NCI-H1417 treated with DMSO at 0.1 percent for 48 hours (cell line): ENCODE results near the gene AGT.
"Not testable (repeated sequence)": the region's sequence is repeated elsewhere in the genome, so short reads cannot be mapped to it uniquely, and the experiment has no call there.

Experiments
- DNase-seq: peaks from one replicate; lab custom pipeline; 2025; lab: John Stamatoyannopoulos, UW

The AGT gene

DNA sequence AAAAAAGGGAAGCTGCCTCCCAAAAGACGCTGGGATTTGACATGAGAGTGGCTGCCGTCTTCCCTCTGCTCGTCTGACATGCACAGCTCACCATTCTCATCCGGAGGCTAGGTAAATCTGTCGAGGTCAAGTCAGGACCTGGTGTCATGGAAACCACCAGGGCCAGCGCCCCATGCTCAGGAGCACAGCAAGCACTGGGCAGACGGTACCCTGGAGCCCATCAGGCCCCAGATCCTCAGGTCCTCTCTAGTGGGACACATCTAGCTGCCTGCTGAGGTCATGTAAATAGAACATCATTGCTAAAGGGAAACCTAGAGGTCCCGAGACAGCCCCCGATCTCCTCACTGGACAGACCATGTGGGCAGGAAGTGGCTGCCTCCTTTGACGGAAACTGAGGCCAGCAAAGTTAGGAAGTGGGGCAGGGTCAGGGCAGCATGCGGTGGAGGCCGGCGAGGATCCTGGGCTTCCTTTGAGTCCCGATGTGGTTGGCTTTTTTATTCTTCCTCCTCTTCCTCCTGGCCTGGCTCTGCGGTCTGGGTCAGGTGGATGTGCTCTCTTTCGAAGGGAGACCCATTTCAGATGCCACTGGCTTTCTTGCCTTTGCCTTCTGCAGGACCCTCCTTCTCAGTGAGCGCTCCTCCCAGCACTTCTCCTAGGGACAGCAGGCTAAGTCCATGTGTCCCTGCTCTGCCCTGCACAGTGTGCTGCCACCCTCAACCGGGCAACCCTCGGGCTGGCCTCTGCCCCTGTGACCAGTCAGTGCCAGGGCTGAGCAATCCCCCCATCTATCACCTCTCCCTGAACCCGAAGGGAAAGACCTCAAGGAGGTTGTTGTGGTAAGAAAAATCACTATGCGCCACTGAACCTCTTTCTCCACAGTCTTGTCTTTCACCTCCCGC, 5.9 kb downstream of the AGT start:
- no peak for DNase-seq

DNA sequence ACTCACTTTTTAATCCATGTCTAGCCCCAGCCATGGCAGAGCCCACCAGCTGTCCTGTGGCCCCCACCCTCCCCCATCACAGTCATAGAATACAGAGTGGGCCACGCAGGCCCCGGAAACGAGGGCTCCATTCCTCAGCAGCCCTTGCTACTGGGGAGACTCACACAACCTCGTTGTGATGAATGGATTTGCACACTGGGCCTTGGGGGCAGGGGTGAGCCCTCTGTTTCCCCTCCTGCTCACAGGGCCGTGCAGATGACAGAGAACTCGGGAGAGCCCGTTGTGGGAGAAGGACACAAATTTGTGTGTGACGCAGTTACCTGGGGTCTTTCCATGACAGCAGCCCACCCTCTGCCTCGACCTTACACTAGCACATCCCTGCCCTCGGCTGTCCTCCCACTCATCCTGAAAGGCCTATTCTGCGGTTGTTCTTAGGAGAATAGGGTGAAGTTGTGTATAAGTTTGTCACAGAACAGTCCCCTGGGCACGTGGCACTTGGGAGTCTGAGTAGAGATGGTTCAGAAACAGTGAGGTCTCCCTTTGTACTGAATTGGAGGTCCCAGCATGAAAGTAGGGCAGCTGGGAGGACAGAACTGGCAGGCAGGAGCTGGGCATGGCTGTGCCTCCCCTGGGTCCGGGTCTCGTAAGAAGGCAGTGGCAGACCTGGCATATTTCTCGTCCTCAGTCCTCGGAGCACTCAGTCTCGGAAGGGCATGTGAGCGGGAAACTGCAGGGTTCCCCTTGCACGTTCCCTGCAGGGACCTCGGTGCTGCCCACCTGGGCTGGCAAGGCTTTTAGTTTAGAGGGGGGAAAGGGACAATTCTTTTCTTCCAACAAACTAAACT, 6.8 kb downstream of the AGT start:
- DNase-seq: no peak

DNA sequence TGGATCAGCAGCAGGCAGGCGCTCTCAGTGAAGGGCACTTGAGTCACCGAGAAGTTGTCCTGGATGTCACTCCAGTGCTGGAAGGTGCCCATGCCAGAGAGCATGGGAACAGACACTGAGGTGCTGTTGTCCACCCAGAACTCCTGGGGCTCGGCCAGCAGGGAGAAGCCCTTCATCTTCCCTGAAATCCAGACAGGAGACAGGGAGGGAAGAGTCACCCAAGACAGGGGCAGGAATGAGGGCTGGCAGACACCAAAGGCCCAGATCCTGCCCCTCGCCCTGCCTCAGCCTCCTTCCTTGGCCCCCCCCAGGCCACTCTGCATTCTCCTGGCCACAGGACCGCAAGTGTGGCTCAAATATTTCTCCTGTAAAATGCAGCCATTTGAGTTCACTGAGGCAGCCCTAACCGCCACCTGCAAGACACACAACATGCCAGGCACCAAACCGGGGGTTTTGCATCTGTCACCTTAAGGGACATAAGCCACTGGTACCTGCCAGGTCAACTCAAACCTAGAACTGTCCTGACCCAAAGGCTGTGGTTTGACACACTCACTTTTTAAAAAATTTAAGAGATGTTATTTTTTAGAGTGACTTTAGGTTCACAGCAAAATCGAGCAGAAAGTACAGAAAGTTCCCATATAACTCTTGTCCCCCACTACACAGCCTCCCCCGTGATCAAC, 7.8 kb downstream of the AGT start:
- DNase-seq: no peak

DNA sequence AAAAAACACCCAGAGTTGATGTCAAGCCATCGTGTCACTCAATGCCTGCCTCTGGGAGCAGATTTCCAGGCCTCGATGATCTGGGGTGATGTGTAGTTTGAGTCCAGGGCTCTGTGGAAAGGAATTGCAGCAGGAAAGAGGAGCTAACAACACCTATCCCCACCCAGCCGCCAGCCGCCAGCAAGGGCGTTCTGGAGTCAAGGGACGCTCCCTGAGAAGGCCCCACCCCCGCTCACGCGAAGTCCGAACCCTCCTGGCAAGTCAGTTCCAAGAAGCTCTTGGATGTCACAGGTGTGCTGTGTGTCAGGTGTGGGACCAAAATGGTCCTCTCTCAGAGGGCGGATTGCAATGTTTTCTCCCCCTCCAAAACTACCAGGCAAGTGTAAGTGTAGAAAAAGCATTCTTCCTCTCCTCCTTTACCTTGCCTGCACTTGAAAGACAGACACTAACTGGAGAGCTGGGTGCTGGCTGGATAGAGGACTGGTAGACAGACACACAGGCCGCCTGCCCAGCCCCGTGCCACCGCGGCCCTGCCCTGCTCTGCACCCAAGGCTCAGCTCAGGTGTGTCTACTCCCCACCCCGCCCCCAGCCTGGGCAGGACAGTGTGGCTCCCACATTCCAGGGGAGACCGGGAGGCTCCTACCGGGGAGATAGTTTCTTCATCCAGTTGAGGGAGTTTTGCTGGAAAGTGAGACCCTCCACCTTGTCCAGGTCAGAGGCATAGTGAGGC, 8.5 kb downstream of the AGT start:
- DNase-seq: no peak

DNA sequence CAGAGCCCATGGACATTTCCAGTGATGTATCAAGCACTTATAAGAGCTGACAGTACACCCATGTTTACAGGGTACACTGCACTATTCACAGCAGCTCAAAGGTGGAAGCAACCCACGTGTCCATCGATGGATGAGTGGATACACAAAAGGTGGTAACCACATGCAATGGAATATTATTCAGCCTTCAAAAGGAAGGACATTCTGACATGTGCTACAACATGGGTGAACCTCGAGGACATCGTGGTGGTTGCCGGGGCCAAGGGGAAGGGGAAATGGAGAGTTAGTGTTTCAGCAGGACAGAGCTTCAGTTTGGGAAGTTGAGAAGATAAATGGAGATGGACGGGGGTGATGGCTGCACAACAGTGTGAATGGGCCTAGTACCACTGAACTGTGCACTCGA, 9.1 kb downstream of the AGT start:
- no peak for DNase-seq

DNA sequence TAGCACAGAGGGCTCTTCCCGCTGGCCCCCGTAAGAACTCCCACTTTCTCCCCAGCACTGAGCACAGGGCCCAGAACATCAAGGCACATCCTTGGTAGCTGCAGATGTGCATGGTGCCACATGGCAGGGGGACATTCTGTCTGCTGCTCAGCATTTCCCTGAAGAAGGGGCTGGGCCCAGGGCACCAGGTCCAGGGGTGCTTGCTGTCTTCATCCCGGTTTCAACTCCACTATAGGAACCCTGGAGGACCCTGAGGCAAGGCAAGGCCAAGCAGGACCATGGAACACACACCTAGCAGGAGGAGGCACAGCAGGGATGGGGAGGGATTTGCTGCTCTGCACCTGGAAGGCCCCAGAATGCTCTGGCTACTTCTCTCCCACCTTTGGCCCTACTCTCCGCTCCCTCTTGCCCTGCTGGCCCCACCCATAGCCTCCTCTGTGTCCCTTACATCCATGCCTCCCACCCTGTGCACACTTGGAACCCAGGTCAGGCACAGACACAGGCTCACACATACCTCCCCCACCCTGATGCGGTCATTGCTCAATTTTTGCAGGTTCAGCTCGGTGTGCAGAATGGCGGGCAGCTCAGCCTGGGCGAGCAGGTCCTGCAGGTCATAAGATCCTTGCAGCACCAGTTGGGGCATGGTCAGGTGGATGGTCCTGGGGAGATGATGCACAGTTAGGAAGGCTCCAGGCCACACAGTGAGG, 10.1 kb downstream of the AGT start:
- no peak for DNase-seq

DNA sequence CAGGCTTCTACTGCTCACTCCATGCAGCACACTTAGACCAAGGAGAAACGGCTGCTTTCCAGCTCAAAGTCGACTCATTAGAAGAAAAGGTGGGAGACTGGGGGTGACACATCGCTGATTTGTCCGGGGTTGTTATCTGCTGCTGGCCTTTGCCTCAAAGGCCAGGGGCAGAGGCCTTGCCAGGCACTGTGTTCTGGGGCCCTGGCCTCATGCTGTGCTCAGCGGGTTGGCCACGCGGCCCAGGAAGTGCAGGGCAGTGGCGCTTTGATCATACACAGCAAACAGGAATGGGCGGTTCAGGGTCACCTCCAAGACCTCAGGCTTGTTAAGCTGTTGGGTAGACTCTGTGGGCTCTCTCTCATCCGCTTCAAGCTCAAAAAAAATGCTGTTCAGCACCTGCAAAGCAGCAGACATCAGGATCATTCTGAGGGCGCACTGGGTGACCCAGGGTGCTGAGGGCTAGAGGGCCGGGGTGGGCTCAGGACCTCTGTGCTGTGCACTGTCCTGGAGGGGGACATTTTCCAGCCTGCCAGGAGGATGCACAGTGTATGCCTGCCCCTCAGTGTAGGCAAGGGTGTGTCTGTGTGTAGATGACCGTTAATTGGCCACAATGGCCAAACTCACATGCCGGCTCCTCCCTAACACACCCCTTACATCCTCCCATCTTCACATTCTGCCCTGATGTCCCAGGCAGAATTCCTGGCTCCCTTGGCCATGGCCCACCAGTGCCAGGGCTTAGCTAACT, 10.8 kb downstream of the AGT start:
- no peak for DNase-seq

DNA sequence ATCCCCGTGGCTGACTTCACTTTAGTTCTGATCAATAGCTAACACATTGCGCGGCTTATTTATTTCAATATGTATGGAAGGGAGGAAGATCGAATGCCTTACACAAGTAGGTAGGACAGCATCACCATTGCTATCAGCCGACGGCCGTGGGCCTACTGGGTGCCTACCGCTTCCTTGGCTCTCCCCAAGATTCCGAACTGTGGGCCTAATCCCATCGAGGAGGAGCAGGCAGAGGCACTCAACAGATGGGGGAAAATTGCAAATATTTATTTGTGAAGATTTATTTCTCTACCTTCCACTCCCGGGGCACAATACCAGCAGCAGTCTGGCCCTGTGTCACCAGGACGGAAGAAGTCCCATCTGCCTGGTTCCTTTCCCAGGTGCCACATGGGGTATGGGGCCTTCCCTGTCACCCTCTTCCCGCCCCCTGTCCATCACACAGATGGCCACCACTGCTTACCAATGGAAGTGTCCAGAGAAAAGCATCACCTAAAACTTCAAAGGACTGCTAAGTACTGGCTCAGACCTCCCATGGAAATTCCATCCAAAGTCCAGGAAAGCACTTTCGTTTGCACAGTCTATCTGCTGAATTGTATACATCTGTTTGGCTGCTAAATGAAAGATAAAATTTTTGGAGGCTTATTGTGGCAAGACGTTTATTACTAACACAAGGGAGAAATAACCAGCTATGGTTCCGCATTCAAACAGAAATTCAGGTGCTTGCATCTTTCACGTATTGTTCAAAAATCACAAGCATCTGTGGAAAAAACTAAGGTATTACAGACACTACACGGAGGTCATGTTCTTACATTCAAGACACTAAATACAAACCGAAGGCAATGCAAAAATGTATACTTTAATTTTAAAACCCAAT, 11.8 kb downstream of the AGT start:
- no peak for DNase-seq

DNA sequence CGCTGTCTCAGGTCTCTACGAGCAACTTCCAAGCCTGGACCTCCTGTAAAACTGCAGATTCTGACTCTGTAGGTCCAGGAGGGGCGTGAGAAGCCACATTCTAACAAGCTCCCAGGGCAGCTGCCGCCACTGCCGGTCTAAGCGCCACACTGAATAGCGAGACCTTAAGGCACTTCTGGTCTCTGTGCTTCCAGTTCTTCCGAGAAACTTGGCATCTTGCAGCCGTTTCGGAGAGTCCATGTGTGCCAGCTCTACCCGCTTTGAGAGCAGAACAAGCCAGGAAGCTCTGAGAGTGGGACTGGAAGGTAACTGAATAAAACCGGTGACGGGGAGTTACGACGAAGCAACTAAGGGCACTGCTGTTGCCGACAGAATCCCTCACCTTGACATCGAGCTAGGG, 12.5 kb downstream of the AGT start:
- DNase-seq: no peak

DNA sequence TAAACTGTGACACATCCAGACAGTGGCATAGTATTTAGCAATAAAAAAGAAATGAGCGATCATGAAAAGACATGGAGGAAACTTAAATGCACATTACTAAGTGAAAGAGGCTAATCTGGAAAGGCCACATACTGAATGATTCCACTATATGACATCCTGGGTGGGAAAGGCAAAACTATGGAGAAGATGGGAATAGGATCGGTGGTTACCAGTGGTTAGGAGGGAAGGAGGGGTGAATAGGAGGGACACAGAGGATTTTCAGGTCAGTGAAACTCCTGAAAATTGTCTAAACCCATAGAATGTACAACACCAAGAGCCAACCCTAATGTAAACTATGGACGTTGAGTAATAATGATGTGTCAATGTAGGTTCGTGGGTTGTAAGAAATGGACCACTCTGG, 13.8 kb downstream of the AGT start:
- DNase-seq: no peak

DNA sequence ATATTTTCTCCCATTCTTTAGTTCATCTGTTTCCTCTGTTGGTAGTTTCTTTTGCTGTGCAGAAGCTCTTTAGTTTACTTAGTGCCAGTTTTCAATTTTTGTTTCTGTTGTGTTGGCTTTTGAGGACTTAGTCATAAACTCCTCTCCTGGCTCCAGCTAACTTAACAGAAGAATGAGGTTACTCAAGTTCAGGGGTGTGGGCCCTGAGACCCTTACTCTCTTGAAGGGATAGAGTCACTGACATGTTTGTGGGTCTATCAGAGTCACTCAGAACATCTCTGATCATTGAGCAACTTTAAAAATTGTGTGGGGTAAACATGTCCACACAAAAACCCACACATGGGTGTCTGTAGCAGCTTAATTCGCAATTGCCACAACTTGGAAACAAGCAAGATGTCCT, 14.2 kb downstream of the AGT start:
- no peak for DNase-seq

DNA sequence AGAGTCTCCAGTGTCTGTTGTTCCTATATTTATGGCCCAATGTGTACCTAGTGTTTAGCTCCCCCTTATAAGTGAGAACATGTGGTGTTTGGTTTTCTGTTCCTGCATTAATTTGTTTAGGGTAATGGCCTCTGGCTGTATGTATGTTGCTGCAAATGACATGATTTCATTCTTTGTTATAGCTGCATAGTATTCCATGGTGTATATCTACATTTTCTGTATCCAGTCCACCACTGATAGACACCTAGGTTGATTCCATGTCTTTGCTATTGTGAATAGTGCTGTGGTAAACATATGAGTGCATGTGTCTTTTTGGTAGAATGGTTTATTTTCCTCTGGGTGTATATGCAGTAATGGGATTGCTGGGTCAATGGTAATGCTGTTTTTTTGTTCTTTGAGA, 15.0 kb downstream of the AGT start:
- DNase-seq: not testable (repeated sequence)

DNA sequence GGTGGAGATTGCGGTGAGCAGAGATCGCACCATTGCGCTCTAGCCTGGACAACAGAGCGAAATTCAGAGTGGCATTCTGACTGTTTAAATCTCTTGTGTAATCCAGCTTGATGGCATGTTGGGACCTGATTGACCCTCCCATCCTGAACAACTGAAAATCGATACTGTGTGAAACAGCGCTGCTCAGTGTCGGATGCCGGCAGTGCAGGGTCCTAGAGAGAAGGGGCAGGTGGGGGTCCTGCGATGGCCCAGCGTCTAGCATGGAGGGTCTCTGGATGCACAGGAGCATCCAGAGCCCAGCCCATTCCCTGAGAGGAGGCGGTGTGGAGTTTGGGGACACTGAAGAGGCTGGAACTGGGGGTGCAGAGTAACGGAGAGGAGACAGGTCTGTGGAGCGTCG, 15.8 kb downstream of the AGT start:
- no peak for DNase-seq

DNA sequence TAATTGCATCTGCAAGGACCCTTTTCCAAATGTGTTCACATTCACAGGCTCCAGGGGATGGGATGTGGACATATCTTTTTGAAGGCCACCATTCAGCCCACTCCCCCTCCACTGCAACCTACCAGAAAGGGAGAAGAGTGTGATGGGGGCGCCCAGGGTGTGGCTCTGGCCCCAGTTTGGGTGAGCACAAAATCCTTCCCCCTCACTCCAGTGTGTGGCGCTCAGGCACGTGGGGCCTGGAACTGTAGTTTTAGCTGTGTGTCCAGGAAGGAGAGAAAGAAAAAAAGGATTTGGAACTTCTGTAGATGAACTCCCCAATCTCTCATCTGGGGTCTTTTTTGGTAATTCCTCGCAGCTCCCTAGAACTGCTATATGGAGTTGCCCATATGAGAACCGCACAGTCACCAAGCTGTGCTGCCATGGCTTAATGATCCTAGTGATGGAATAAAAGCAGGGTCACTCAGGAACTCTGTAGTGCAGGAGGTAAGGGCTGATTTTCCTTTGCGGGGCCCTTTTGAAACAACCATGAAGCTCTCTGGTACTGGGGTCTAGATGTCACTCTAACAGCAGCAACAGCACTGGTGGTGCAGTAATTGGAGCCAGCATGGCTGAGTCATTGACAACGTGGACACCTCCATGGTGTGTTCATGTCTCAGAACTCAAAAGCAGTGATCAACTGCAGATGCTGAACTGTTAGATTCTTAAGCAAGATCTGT, 17.0 kb downstream of the AGT start:
- no peak for DNase-seq

DNA sequence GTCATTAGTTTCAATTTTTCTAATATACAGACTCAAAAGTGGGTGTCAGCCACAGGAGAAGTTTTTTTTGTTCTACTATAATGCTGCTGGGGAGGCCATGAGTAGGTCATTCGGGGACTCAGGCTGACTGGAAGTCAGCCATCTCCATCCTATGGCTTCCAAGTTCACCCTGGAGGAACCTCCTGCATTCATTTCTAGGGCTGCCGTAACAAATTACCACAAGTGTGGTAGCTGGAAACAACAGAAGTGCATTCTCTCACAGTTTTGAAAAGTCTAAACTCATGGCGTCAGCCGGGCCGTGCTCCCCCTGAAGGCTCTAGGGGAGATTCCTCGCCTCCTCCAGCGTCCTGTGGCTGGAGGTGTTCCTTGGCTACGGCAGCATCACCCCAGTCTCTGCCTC, 17.7 kb downstream of the AGT start:
- DNase-seq: no peak

DNA sequence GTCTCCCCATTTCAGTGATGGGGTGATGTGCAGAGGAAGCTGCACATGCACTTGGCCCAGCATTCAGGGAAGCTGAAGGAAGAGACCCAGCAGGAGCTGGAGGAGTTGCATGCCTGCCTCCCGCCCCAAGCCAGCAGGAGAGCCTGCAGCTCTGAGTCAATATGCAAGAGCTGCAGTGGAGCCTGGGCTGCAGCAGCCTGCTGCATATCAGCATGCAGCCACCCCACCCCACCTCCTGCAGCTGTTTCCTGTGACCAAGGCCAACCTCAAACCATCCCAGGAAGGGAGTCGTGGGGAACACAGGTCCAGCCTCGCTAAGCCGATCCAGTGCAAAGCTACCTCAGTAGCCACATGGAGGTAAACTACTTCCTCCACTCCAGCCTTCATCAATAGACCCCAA, 18.9 kb downstream of the AGT start:
- DNase-seq: no peak

DNA sequence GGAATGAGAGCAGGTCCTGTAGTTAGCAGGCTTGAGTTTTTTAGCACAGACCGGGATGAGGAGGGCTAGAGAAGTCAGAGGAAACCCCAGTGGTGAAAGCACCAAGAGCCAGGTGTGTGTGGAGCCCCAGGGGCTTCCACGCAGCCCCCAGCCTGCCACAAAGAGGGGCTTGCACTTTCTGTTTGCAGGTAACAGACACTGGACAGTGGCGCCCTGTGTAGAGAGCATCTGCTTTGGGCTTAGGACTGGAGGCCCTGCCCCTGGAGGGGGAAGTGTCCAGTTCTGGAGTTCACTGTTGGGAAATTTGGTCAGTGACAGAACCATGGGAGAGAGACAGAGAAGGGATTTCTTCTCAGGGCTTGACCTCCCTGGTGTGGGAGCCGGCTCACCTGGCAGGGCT, 19.5 kb downstream of the AGT start:
- no peak for DNase-seq

DNA sequence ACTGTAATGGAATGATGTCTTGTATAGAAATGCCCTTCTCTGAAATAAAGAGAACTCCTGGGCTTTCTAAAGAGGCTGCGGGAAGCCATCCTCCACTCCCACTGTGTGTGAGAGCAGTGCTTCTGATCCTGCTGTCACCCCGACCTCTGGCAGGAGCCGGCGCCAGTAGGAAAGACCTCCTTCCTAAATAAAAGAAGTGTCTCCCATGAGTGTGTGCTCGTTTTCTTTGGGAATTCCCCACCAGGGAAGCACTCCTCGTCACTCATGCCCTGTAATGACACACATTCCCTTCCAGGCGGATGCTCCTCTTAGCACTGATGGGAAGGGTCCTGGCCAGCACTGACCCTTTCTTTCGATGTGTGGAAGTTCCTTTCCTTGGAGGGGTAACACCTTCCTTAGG, 20.1 kb downstream of the AGT start:
- no peak for DNase-seq

DNA sequence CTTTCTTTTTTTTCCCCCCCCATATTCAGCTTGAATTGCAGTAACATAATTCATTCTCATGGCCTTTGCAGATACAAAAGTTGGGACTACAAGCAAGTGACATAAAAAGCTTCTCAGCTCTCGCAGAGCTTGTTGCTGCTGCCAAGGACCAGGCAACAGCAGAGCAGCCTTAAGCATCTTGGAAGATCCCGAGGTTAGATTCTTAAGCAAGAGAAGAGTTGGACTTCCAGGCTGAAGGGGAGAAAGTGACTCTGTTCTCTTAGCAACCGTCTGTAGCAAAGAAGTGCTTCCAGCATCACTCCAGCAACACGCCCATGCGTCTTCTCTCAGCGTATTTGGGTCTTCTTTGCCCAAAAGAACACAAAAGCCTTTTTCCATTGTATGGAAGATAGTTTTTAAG, 20.7 kb downstream of the AGT start:
- no peak for DNase-seq
